GM10248 (cell line): ENCODE results near the gene PCBP2.
"Not testable (repeated sequence)": the region's sequence is repeated elsewhere in the genome, so short reads cannot be mapped to it uniquely, and the experiment has no call there.

Experiments used
- CTCF ChIA-PET: fragments of 300-600 bp; sonication (Branson Sonifier 250); formaldehyde crosslinking; extraction: SDS; loops from one replicate; lab custom pipeline; 2021; ENCODE audit warnings: antibody characterized with exemption; lab: Yijun Ruan, JAX
- POLR2A ChIA-PET: fragments of 350-650 bp; sonication (Branson Sonifier 250); formaldehyde crosslinking; extraction: SDS; loops from one replicate; lab custom pipeline; 2020; ENCODE audit warnings: antibody characterized with exemption; lab: Yijun Ruan, JAX
- DNase-seq: peaks from one replicate; pipeline ENCODE4 v3.0.0; 2012; ENCODE audit errors: extremely low spot score
- TF ChIP-seq, protein P1 (sequence below): IDR thresholded peaks from 2 replicates; pipeline ENCODE4 v1.5.1; 2012; ENCODE audit warnings: mild to moderate bottlenecking, low read depth; ENCODE audit errors: extremely low read depth, missing control alignments, control extremely low read depth

The PCBP2 gene

DNA sequence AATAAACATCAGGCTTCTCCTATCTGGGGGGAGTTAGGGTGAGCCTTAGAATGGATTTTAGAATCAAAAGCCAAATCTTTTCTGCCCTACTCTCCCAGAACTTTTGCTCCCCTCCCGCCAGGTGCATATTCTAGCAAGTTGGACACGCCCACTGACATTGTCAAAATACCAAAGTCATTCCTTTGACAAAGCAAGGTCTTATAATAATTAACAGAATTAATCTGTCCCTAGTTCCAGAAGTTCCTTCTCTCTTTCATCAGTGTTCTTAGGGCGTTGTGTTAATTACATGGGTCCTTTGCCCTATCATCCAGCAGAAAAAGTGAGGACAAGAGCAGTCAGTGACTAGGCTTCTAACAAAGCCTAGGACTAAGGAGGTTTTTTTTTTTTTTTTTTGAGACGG lies 7.9 kb upstream of the PCBP2 start:
- no peak for DNase-seq
- POLR2A ChIA-PET = interaction anchor here (0.7 kb wide), 1 partner anchor 64 kb away, joined by 4 read pairs; no protein-coding TSS in a partner anchor
- TF ChIP-seq, protein P1, sequence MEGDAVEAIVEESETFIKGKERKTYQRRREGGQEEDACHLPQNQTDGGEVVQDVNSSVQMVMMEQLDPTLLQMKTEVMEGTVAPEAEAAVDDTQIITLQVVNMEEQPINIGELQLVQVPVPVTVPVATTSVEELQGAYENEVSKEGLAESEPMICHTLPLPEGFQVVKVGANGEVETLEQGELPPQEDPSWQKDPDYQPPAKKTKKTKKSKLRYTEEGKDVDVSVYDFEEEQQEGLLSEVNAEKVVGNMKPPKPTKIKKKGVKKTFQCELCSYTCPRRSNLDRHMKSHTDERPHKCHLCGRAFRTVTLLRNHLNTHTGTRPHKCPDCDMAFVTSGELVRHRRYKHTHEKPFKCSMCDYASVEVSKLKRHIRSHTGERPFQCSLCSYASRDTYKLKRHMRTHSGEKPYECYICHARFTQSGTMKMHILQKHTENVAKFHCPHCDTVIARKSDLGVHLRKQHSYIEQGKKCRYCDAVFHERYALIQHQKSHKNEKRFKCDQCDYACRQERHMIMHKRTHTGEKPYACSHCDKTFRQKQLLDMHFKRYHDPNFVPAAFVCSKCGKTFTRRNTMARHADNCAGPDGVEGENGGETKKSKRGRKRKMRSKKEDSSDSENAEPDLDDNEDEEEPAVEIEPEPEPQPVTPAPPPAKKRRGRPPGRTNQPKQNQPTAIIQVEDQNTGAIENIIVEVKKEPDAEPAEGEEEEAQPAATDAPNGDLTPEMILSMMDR = no peak
- CTCF ChIA-PET = no interaction called here

DNA sequence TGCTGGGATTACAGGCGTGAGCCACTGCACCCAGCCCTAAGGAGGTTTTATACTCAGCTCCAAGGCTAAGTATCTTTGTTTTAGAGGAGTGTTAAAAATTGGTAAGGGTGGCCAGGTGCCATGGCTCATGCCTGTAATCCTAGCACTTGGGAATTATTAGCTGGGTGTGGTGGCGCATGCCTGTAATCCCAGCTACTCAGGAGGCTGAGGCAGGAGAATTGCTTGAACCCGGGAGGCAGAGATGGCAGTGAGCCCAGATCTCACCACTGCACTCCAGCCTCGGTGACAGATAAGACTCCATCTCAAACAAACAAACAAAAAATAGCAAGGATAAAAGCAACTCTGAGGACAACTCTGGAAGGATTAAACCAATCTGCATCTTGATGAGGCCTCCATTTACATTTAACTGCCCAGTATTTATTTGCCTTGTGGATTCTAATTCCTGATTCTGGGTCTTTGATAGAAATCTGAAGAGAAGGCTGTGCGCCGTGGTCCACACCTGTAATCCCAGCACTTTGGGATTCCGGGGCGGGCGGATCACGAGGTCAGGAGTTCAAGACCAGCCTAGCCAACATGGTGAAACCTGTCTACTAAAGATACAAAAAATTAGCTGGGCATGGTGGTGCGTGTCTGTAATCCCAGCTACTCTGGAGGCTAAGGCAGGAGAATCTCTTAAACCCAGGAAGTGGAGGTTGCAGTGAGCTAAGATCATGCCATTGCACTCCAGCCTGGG lies 7.1 kb upstream of the PCBP2 start:
- DNase-seq, CTCF ChIA-PET: not testable (repeated sequence)
- POLR2A ChIA-PET = interaction anchor here (0.7 kb wide), 1 partner anchor 65 kb away, joined by 4 read pairs; no protein-coding TSS in a partner anchor

DNA sequence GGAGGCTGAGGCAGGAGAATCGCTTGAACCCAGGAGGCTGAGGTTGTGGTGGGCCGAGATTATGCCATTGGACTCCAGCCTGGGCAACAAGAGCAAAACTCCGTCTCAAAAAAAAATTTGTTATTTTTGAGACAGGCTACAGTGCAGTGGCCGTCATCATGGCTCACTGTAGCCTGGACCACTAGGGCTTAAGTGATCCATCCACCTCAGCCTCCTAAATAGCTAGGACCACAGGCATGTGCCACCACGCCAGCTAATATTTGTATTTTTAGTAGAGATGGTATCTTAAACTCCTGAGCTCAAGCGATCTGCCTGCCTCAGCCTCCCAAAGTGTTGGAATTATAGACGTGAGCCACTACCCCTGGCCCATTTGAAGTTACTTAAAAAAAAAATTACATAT lies 966 bp upstream of the PCBP2 start:
- DNase-seq = no peak
- ChIA-PET CTCF (interaction anchor here (0.6 to 2.7 kb wide), 11 partner anchors 11 to 130 kb away, joined by 3 to 8 read pairs (median 4); partner anchors contain the start of gene AAAS), POLR2A (interaction anchor here (2.0 kb wide), 1 partner anchor 50 kb away, joined by 4 read pairs; the partner anchor contains the start of gene TARBP2)
- TF ChIP-seq, protein P1 = no peak

DNA sequence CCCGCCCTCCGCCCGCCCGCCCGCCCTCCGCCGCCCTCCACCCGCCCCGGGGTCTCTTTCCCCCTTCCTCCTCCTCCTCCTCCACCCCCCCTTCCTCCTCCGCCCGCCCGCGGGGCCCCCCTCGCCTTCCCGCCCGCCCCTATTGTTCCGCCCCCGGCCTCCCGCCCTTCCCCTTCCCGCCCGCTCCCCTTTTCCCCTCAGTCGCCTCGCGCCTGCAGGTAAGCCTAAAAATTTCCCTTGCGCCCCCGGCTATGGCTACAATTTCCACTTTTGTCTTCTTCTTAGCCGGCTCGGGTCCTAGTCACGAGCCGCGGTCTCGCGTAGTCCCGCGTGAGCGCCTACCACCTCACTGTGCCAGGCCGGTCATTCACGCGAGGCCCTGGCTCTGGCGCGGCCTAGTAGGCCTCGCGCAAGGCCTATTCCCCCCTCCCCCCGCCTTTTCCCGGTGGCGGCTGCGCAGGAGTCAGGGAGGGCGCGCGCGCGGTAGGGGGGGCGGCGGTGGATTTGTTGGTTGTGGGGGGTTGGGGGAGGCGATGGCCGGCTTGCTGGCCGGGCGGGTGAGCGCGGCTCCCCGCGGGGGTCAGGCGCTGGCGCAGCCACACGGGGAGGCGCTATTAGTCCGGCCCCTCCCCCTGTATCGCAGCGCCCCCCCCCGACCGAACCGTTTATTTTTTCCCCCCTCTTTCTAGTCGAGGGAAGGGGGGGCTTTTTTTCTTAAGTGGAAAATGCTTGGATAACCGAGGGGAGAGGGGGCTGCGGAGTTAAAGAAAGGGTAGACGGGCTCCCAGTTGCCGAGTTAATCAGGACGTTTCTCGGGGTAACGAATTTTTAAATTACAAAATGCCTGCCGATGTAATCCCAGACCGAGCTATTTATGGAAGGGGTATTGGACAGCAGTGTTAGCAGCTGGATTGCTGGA lies 516 bp downstream of the PCBP2 start:
- DNase-seq = peak; percentile 85
- ChIA-PET CTCF (interaction anchor here (1.0 to 3.0 kb wide), 4 partner anchors 12 to 107 kb away, joined by 3 to 14 read pairs (median 4); no protein-coding TSS in a partner anchor), POLR2A (interaction anchor here (0.7 kb wide), 3 partner anchors 16 to 133 kb away, joined by 3 to 5 read pairs (median 4); no protein-coding TSS in a partner anchor)
- TF ChIP-seq, protein P1 = peak; percentile 30

DNA sequence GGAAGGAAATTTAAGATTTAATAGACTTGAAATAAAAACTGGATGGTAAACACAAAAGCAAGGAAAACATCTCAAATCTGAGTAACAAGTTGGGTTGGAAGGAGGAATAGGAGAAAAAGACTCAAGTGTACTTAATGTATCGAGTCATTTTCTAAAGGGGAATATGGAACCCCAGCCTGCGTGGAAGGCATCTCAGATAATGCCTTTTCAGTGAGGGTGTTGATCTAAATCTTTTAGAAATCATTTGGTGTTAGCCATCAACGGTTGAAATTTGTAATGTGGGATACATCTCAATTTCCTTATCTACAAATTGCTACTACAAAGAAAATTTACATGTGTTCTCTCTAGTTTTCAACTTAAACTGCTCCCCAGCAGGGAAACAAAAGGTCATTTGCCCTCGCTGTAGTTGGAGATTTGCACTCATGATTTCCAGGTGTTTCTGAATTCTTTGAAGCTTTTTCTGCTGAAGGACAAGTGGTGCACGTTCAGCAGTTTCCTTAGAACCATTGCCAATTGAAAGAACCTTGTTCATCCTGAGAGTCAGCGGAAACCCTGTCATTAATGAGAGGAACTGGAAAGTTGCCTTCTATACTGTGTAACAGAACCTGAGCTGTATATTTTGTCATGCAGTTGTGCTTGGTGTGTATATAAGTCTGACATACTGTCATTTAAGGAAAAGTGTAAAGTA lies 2.2 kb downstream of the PCBP2 start:
- TF ChIP-seq, protein P1 = no peak
- CTCF ChIA-PET = interaction anchor here (1.1 to 3.0 kb wide), 5 partner anchors 14 to 102 kb away, joined by 3 to 14 read pairs (median 5); no protein-coding TSS in a partner anchor
- no peak for DNase-seq
- POLR2A ChIA-PET = interaction anchor here (0.6 to 1.7 kb wide), 3 partner anchors 13 to 95 kb away, joined by 3 to 6 read pairs (median 3); no protein-coding TSS in a partner anchor

DNA sequence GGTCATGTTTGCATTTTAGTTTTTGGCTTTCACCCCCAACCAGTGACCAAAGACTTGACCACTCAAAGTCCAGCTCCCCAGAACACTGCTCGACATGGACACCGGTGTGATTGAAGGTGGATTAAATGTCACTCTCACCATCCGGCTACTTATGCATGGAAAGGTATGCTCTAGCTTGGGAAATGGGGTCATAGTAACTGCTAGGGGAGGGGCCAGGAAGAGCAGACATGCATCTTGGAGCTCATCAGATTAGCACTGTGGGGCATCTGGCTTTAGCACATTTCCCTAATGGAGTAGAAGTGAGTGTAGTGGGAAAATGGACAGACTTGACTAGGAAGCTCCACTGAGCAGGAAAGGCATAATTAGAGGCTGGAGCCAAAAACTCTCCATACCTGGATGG lies 2.8 kb downstream of the PCBP2 start:
- POLR2A ChIA-PET = interaction anchor here (0.6 to 1.7 kb wide), 3 partner anchors 14 to 284 kb away, joined by 3 to 6 read pairs (median 4); no protein-coding TSS in a partner anchor

More for the DNA sequence above, 2.8 kb downstream of the PCBP2 start:
- CTCF ChIA-PET = interaction anchor here (1.1 to 3.0 kb wide), 4 partner anchors 10 to 102 kb away, joined by 3 to 14 read pairs (median 6); no protein-coding TSS in a partner anchor
- no peak for DNase-seq
- TF ChIP-seq, protein P1 = no peak
